DMS53 (cell line): ENCODE results near the gene EFCAB7.
"Not testable (repeated sequence)": the region's sequence is repeated elsewhere in the genome, so short reads cannot be mapped to it uniquely, and the experiment has no call there.

ENCODE experiments used
- DNase-seq: peaks from one replicate; lab custom pipeline; 2025; lab: John Stamatoyannopoulos, UW

The EFCAB7 gene

GRCh38 chr1:63548303-63548702, 25.0 kb downstream of the EFCAB7 start:
- no peak for DNase-seq

- no peak for DNase-seq
Measured at GRCh38 chr1:63548877-63549276, 25.6 kb downstream of the EFCAB7 start.

GRCh38 chr1:63555480-63555879, 32.2 kb downstream of the EFCAB7 start:
- DNase-seq: no peak

GRCh38 chr1:63557365-63557987, 34.2 kb downstream of the EFCAB7 start:
- DNase-seq: peak; percentile 67

- DNase-seq: peak; percentile 18
Measured at GRCh38 chr1:63559357-63559756, 36.0 kb downstream of the EFCAB7 start.

GRCh38 chr1:63563745-63564144, 40.4 kb downstream of the EFCAB7 start:
- no peak for DNase-seq

GRCh38 chr1:63569068-63569467, 45.7 kb downstream of the EFCAB7 start:
- no peak for DNase-seq

- DNase-seq: no peak
Measured at GRCh38 chr1:63569640-63570316, 46.5 kb downstream of the EFCAB7 start.

GRCh38 chr1:63572686-63573085, 49.4 kb downstream of the EFCAB7 start:
- DNase-seq: not testable (repeated sequence)

GRCh38 chr1:63574203-63574796, 51.0 kb downstream of the EFCAB7 start:
- DNase-seq: not testable (repeated sequence)

- peak; percentile 65 for DNase-seq
Measured at GRCh38 chr1:63575340-63575826, 52.1 kb downstream of the EFCAB7 start.

GRCh38 chr1:63586326-63586725, 63.0 kb downstream of the EFCAB7 start:
- not testable (repeated sequence) for DNase-seq

- no peak for DNase-seq
Measured at GRCh38 chr1:63590166-63590560, 66.8 kb downstream of the EFCAB7 start.

GRCh38 chr1:63592536-63593302, 69.4 kb downstream of the EFCAB7 start:
- no peak for DNase-seq

- DNase-seq: peak; percentile 96
Measured at GRCh38 chr1:63593303-63593885, 70.1 kb downstream of the EFCAB7 start, which contains the start of gene PGM1. Gene PGM1, plus strand, starts transcription at chr1:63593411. Its CDS starts 78 bp downstream, at chr1:63593489.

GRCh38 chr1:63593886-63594605, 70.7 kb downstream of the EFCAB7 start:
- peak; percentile 93 for DNase-seq

- no peak for DNase-seq
Measured at GRCh38 chr1:63595435-63595834, 72.1 kb downstream of the EFCAB7 start.

GRCh38 chr1:63599799-63600198, 76.5 kb downstream of the EFCAB7 start:
- DNase-seq: no peak

GRCh38 chr1:63600248-63600647, 76.9 kb downstream of the EFCAB7 start:
- DNase-seq: peak; percentile 35

GRCh38 chr1:63601061-63601460, 77.7 kb downstream of the EFCAB7 start:
- no peak for DNase-seq

- DNase-seq: no peak
Measured at GRCh38 chr1:63601463-63601862, 78.1 kb downstream of the EFCAB7 start.
